HCT116 (cell line): ENCODE results near the gene PNMA6E. TPM values are rescaled to one million over a fixed set of nuclear protein-coding genes. Genes with fewer than 3 reads are reported as not detected.

Source experiments
- ATAC-seq: fragments of 200-7000 bp; cut with Tn5 transposase; 2 replicates; pipeline ENCODE4 v1.9.1; 2020; ENCODE audit warnings: mild to moderate bottlenecking, moderate library complexity
- BruUV-seq: library from RNA; stranded (reverse); fragments of 400-500 nt; replicated peaks from 2 replicates; lab custom pipeline; 2021; lab: Mats Ljungman, UMichigan
- CTCF ChIA-PET: fragments of 300-600 bp; sonication (Branson Sonifier 250); formaldehyde crosslinking; loops from one replicate; lab custom pipeline; 2021; ENCODE audit warnings: antibody characterized with exemption; lab: Charles Lee
- POLR2A ChIA-PET: fragments of 300-600, 350-600 bp; sonication (Branson Sonifier 250); formaldehyde crosslinking; loops from one replicate; lab custom pipeline; 2021; ENCODE audit warnings: antibody characterized with exemption; lab: Charles Lee
- RAD21 ChIA-PET, 2 experiments: fragments of 300-600 bp; sonication (Branson Sonifier 250); formaldehyde crosslinking; loops; one replicate each; lab custom pipeline; 2023; ENCODE audit warnings: low total read pairs in 2 of 2; ENCODE audit not compliant: uncharacterized antibody in 2 of 2, unreplicated experiment in 2 of 2, low non-redundant PET in 1 of 2; lab: Charles Lee
- DNase-seq: peaks from one replicate; pipeline ENCODE4 v3.0.0-alpha.2; 2010; ENCODE audit warnings: low read depth, low spot score
- H2AFZ ChIP-seq: fragments of 200-600 bp; shearing (Covaris generic), sonication (generic); 2 replicates; pipeline ENCODE4 v1.6.1; 2017; ENCODE audit warnings: low read depth, mixed run types, mixed read lengths, antibody characterized with exemption, low read length; ENCODE audit not compliant: poor library complexity, severe bottlenecking
- H3K27ac ChIP-seq: 2 replicates; pipeline ENCODE4 v1.5.1; 2012; ENCODE audit warnings: low read depth, low read length
- H3K27me3 ChIP-seq: fragments of 200-600 bp; sonication (generic); 2 replicates; pipeline ENCODE4 v1.6.1; 2016; ENCODE audit warnings: mixed run types, low read length, mixed read lengths; ENCODE audit not compliant: insufficient read depth
- H3K36me3 ChIP-seq, 2 experiments: fragments of 200-500 bp in 1 of 2; fragments of 200-600 bp in 1 of 2; sonication (Bioruptor generic) in 1 of 2; sonication (generic) in 1 of 2; 2 replicates each; pipeline versions ENCODE4 v1.5.1 to v1.6.1; 2014 to 2016; ENCODE audit warnings: low read length in 2 of 2, inconsistent platforms in 1 of 2, mixed read lengths in 1 of 2, mixed run types in 1 of 2; ENCODE audit not compliant: insufficient read depth in 2 of 2, control insufficient read depth in 1 of 2
- H3K4me1 ChIP-seq, 2 experiments: fragments of 200-600 bp in 1 of 2; sonication (generic) in 1 of 2; 2 replicates each; pipeline versions ENCODE4 v1.5.1 to v1.6.1; 2012 to 2017; ENCODE audit warnings: low read length in 2 of 2, inconsistent platforms in 1 of 2, mild to moderate bottlenecking in 1 of 2, mixed read lengths in 1 of 2, mixed run types in 1 of 2, moderate library complexity in 1 of 2; ENCODE audit not compliant: insufficient read depth in 2 of 2, control insufficient read depth in 1 of 2
- H3K4me2 ChIP-seq: fragments of 200-600 bp; sonication (generic); 2 replicates; pipeline ENCODE4 v1.6.1; 2017; ENCODE audit warnings: mixed run types, low read length, mixed read lengths
- H3K4me3 ChIP-seq, 2 experiments: fragments of 200-600 bp in 1 of 2; sonication (generic) in 1 of 2; replicated peaks in 1 of 2; 2 replicates each; pipeline ENCODE4 v1.5.1; 2011 to 2016; ENCODE audit warnings: low read length in 2 of 2, control low read depth in 1 of 2, low read depth in 1 of 2, mild to moderate bottlenecking in 1 of 2, mixed read lengths in 1 of 2, mixed run types in 1 of 2
- H3K79me2 ChIP-seq: fragments of 200-600 bp; sonication (generic); 2 replicates; pipeline ENCODE4 v1.6.1; 2017; ENCODE audit warnings: mild to moderate bottlenecking, mixed run types, low read length, moderate library complexity, mixed read lengths; ENCODE audit not compliant: insufficient read depth
- H3K9ac ChIP-seq: fragments of 200-600 bp; sonication (generic); 2 replicates; pipeline ENCODE4 v1.6.1; 2016; ENCODE audit warnings: low read length, mixed read lengths
- H3K9me2 ChIP-seq: fragments of 200-600 bp; sonication (generic), shearing (Covaris generic); 2 replicates; pipeline ENCODE4 v1.6.1; 2017; ENCODE audit warnings: mixed run types, mild to moderate bottlenecking, moderate library complexity; ENCODE audit not compliant: insufficient read depth
- H3K9me3 ChIP-seq, 2 experiments: fragments of 200-500 bp in 1 of 2; fragments of 200-600 bp in 1 of 2; sonication (Bioruptor generic) in 1 of 2; sonication (generic) in 1 of 2; 2 replicates each; pipeline ENCODE4 v1.6.1; 2014 to 2017; ENCODE audit warnings: low read length in 2 of 2, mixed read lengths in 2 of 2, inconsistent platforms in 1 of 2, low read depth in 1 of 2, mild to moderate bottlenecking in 1 of 2, mixed run types in 1 of 2, moderate library complexity in 1 of 2; ENCODE audit not compliant: control insufficient read depth in 1 of 2, insufficient read depth in 1 of 2
- H4K20me1 ChIP-seq: fragments of 200-600 bp; sonication (generic), shearing (Covaris generic); 2 replicates; pipeline ENCODE4 v1.6.1; 2017; ENCODE audit warnings: mixed run types, mild to moderate bottlenecking, moderate library complexity; ENCODE audit not compliant: insufficient read depth
- CEBPB ChIP-seq: IDR thresholded peaks from 2 replicates; pipeline ENCODE4 v1.6.1; 2012; ENCODE audit warnings: low read depth
- EZH2 ChIP-seq: fragments of 200-600 bp; sonication (generic); IDR thresholded peaks from 2 replicates; pipeline ENCODE4 v1.6.1; 2017; ENCODE audit warnings: antibody characterized with exemption, mixed run types
- EZH2phosphoT487 ChIP-seq: fragments of 200-600 bp; IDR thresholded peaks from 2 replicates; pipeline ENCODE4 v1.6.1; 2018; ENCODE audit warnings: antibody characterized with exemption, borderline replicate concordance
- POLR2A ChIP-seq: IDR thresholded peaks from 2 replicates; pipeline ENCODE4 v1.7.0; 2011; ENCODE audit warnings: borderline replicate concordance; ENCODE audit not compliant: insufficient read depth, insufficient read length; ENCODE audit errors: extremely low read depth
- POLR2AphosphoS5 ChIP-seq: IDR thresholded peaks from 2 replicates; pipeline ENCODE4 v1.6.1; 2011; ENCODE audit warnings: mild to moderate bottlenecking, low read depth, low read length, moderate library complexity
- SP1 ChIP-seq: IDR thresholded peaks from 2 replicates; pipeline ENCODE4 v1.6.1; 2012; ENCODE audit warnings: low read depth
- TCF7L2 ChIP-seq: IDR thresholded peaks from 2 replicates; pipeline ENCODE4 v1.7.0; 2011; ENCODE audit warnings: borderline replicate concordance, inconsistent platforms; ENCODE audit not compliant: insufficient read depth, insufficient read length; ENCODE audit errors: extremely low read depth
- YY1 ChIP-seq: IDR thresholded peaks from 2 replicates; pipeline ENCODE4 v1.6.1; 2011; ENCODE audit warnings: low read length, low read depth, moderate library complexity, mild to moderate bottlenecking; ENCODE audit not compliant: insufficient replicate concordance; ENCODE audit errors: extremely low read depth
- ZFX ChIP-seq: fragments of 450-650 bp; IDR thresholded peaks from 2 replicates; pipeline ENCODE4 v1.6.1; 2017
- ZNF274 ChIP-seq: fragments of 200-500 bp; sonication (Bioruptor generic); IDR thresholded peaks from 2 replicates; pipeline ENCODE4 v1.6.1; 2014; ENCODE audit warnings: mild to moderate bottlenecking, low read depth, low read length, inconsistent platforms
- intact Hi-C: fragments of 100-400 bp; cut with micrococcal nuclease; formaldehyde crosslinking; loops from 2 replicates; pipeline ENCODE4 v1.10.0; 2022
- total RNA-seq: library from RNA; stranded (reverse); gene quantifications from one replicate; pipeline ENCODE4 v1.2.1, GENCODE V29; 2021; ENCODE audit not compliant: unreplicated experiment
- TF ChIP-seq, protein P1 (sequence below): IDR thresholded peaks from 2 replicates; pipeline ENCODE4 v1.6.1; 2012
- TF ChIP-seq, protein P2 (sequence below): IDR thresholded peaks from 2 replicates; pipeline ENCODE4 v1.6.1; 2012
- TF ChIP-seq, protein P3 (sequence below), 3 experiments: fragments of 200-600 bp in 1 of 3; sonication (generic) in 1 of 3; IDR thresholded peaks in 2 of 3; conservative IDR thresholded peaks in 1 of 3; 2 replicates each; pipeline ENCODE4 v1.5.1; 2012 to 2017; ENCODE audit warnings: low read depth in 2 of 3, low read length in 2 of 3, antibody characterized with exemption in 1 of 3, borderline replicate concordance in 1 of 3, control low read depth in 1 of 3, mild to moderate bottlenecking in 1 of 3, mixed read lengths in 1 of 3, mixed run types in 1 of 3, moderate library complexity in 1 of 3; ENCODE audit not compliant: insufficient read depth in 1 of 3
- TF ChIP-seq, protein P4 (sequence below): IDR thresholded peaks from 2 replicates; pipeline ENCODE4 v1.6.1; 2011; ENCODE audit warnings: mild to moderate bottlenecking, low read length, moderate library complexity; ENCODE audit not compliant: insufficient replicate concordance; ENCODE audit errors: extremely low read depth

The PNMA6E gene
- total RNA-seq, 1 experiment from 2014 or later = not detected

DNA sequence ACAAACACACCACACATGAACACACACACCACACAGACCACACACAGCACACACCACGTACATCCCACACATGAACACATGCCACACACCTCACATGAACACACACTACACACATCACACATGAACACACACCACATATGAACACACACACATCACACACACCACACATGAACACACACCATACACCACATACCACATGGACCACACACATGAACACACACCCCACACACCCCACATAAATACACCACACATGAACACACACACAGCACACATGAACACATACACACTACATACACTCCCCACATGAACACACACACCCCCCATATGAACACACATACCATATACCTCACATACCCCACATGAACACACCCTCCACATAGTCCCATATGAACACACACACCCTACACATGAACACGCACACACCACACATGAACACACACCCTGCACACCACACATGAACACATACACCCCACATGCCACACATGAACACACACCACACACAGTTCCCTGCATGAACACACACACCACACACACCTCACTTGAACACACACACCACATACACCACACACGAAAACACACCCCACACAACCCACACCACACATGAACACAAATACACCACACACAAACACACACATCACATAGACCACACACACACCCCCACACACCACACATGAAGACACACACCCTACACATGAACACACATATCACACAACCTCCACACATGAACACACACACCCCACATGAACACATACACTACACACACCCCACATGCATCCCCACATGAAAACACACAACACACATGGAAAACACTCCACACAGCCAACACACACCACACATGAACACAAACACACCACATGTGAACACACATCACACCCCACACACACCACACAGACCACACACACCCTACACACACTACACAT is 18.3 kb downstream of the PNMA6E start:
- TF ChIP-seq TCF7L2 (no peak), SP1 (no peak), CEBPB (no peak), YY1 (no peak), POLR2AphosphoS5 (no peak), EZH2phosphoT487 (no peak), ZNF274 (no peak), ZFX (no peak), POLR2A (no peak), EZH2 (no peak)
- TF ChIP-seq, protein P1, sequence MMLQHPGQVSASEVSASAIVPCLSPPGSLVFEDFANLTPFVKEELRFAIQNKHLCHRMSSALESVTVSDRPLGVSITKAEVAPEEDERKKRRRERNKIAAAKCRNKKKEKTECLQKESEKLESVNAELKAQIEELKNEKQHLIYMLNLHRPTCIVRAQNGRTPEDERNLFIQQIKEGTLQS = no peak
- TF ChIP-seq, protein P2, sequence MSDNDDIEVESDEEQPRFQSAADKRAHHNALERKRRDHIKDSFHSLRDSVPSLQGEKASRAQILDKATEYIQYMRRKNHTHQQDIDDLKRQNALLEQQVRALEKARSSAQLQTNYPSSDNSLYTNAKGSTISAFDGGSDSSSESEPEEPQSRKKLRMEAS = no peak
- TF ChIP-seq, protein P3, sequence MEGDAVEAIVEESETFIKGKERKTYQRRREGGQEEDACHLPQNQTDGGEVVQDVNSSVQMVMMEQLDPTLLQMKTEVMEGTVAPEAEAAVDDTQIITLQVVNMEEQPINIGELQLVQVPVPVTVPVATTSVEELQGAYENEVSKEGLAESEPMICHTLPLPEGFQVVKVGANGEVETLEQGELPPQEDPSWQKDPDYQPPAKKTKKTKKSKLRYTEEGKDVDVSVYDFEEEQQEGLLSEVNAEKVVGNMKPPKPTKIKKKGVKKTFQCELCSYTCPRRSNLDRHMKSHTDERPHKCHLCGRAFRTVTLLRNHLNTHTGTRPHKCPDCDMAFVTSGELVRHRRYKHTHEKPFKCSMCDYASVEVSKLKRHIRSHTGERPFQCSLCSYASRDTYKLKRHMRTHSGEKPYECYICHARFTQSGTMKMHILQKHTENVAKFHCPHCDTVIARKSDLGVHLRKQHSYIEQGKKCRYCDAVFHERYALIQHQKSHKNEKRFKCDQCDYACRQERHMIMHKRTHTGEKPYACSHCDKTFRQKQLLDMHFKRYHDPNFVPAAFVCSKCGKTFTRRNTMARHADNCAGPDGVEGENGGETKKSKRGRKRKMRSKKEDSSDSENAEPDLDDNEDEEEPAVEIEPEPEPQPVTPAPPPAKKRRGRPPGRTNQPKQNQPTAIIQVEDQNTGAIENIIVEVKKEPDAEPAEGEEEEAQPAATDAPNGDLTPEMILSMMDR (IDR thresholded peaks at IDR 0.05 in 2 of 3, conservative IDR thresholded peaks at IDR 0.05 in 1 of 3; ENCODE audit: borderline replicate concordance in 1 of 3, insufficient read depth in 1 of 3, low read depth in 2 of 3, low read length in 2 of 3) = no peak
- TF ChIP-seq, protein P4, sequence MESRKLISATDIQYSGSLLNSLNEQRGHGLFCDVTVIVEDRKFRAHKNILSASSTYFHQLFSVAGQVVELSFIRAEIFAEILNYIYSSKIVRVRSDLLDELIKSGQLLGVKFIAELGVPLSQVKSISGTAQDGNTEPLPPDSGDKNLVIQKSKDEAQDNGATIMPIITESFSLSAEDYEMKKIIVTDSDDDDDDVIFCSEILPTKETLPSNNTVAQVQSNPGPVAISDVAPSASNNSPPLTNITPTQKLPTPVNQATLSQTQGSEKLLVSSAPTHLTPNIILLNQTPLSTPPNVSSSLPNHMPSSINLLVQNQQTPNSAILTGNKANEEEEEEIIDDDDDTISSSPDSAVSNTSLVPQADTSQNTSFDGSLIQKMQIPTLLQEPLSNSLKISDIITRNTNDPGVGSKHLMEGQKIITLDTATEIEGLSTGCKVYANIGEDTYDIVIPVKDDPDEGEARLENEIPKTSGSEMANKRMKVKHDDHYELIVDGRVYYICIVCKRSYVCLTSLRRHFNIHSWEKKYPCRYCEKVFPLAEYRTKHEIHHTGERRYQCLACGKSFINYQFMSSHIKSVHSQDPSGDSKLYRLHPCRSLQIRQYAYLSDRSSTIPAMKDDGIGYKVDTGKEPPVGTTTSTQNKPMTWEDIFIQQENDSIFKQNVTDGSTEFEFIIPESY = no peak
- Histone ChIP-seq H3K9me3 (no peaks in the 10 kb centered on the region), H3K79me2 (no peaks in the 10 kb centered on the region), H3K9me2 (no peaks in the 10 kb centered on the region), H3K4me2 (no peak overlapping the region), H3K36me3 (no peaks in the 10 kb centered on the region), H3K9ac (no peak overlapping the region), H3K27me3 (no peaks in the 10 kb centered on the region), H3K27ac (no peak overlapping the region), H4K20me1 (no peaks in the 10 kb centered on the region), H2AFZ (no peak overlapping the region), H3K4me1 (no peaks in the 10 kb centered on the region), H3K4me3 (no peak overlapping the region)
- POLR2A ChIA-PET = no interaction called here
- intact Hi-C loops = no loop called here
- ATAC-seq = no peak
- CTCF ChIA-PET = no interaction called here
- RAD21 ChIA-PET = no interaction called here
- DNase-seq = no peak
- no TSS peak for BruUV-seq
